ENCODE results near the gene ERCC6.

DNA sequence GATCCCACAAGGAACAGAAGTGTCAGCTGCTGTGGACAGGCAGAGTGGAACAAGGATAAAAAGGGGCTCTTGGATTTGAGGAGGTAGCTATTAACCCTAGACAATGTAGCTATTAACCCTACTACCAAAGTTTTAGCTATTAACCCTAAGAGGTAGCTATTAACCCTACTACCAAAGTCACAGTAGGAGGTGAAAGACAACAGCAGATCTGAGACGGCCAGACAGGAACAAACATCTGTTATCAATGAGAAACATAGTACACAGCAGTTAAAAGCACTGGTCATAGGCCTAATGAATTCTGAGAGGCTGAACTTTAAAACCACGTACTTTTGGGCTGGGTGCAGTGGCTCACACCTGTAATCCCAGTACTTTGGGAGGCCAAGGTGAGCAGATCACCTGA lies 11.9 kb downstream of the ERCC6 start:
- TF ChIP-seq, protein P1, sequence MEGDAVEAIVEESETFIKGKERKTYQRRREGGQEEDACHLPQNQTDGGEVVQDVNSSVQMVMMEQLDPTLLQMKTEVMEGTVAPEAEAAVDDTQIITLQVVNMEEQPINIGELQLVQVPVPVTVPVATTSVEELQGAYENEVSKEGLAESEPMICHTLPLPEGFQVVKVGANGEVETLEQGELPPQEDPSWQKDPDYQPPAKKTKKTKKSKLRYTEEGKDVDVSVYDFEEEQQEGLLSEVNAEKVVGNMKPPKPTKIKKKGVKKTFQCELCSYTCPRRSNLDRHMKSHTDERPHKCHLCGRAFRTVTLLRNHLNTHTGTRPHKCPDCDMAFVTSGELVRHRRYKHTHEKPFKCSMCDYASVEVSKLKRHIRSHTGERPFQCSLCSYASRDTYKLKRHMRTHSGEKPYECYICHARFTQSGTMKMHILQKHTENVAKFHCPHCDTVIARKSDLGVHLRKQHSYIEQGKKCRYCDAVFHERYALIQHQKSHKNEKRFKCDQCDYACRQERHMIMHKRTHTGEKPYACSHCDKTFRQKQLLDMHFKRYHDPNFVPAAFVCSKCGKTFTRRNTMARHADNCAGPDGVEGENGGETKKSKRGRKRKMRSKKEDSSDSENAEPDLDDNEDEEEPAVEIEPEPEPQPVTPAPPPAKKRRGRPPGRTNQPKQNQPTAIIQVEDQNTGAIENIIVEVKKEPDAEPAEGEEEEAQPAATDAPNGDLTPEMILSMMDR (IDR thresholded peaks at IDR 0.05; ENCODE audit: extremely low read depth in 1 of 2, insufficient read depth in 1 of 2, low read depth in 1 of 2, low read length in 2 of 2), result no peak
- TF ChIP-seq, protein P2, sequence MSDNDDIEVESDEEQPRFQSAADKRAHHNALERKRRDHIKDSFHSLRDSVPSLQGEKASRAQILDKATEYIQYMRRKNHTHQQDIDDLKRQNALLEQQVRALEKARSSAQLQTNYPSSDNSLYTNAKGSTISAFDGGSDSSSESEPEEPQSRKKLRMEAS (IDR thresholded peaks at IDR 0.05; ENCODE audit: insufficient read depth, insufficient read length), result no peak
